ENCODE data around the gene PHKA2.
"Not testable (repeated sequence)": the region's sequence is repeated elsewhere in the genome, so short reads cannot be mapped to it uniquely, and the experiment has no call there.

PHKA2 gene

DNA sequence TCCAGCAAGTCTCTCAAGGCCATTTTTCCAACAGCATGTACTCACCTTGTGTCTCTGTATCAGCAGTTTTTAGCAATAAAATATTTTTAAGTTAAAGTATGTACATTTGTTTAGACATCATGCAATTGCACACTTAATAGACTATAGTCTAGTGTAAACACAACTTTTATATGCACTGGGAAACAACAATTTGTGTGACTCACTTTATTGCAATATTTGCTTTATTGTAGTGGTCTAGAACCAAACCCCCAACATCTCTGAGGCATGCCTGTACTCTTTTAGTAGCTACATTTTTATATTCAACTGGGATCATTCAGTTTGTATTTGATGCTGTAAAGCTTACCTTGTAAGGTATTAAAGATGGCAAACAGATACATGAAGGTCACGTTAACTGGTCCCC, 14.7 kb upstream of the PHKA2 start:
- H3K9ac ChIP-seq (ENCODE audit: low read depth, low read length), result no peak overlapping the region
- H3K9me3 ChIP-seq (replicated peaks; ENCODE audit: low read length), result no peaks in the 10 kb centered on the region
- peaks cover 30% of the 10 kb centered on the region for H3K4me1 ChIP-seq (ENCODE audit: control insufficient read depth, insufficient read depth, low read length)
- no peaks in the 10 kb centered on the region for H3K36me3 ChIP-seq (ENCODE audit: insufficient read depth, low read length)
- no peak overlapping the region for H3K4me3 ChIP-seq (ENCODE audit: low read length)
- H3K4me2 ChIP-seq (ENCODE audit: low read length), result no peak overlapping the region
- no peaks in the 10 kb centered on the region for H3K27me3 ChIP-seq (ENCODE audit: control insufficient read depth, insufficient read depth, low read length)

DNA sequence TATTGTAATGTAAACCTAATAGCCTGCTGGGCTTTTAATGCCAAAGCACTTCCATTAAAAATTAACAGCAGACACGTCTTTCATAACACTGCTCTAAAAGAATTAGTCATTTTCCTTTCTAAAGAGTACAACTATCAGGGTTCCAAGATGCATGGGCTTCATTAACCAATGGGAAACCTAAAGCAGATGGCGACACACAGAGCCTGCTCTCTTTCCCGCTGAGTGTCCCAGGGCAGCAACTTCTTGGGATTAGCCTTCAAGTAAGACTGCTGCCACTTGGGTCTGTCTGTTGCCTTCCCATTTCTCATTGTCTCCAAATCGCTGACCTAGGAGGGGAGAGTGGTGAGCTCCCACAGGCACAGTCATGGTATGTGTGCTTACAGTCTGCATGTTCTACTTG, 14.0 kb upstream of the PHKA2 start:
- Histone ChIP-seq H3K9me3 (replicated peaks; ENCODE audit: low read length) (no peaks in the 10 kb centered on the region), H3K9ac (ENCODE audit: low read depth, low read length) (no peak overlapping the region), H3K4me3 (ENCODE audit: low read length) (no peak overlapping the region), H3K36me3 (ENCODE audit: insufficient read depth, low read length) (no peaks in the 10 kb centered on the region), H3K27me3 (ENCODE audit: control insufficient read depth, insufficient read depth, low read length) (no peaks in the 10 kb centered on the region), H3K4me2 (ENCODE audit: low read length) (no peak overlapping the region), H3K4me1 (ENCODE audit: control insufficient read depth, insufficient read depth, low read length) (peaks cover 30% of the 10 kb centered on the region)

DNA sequence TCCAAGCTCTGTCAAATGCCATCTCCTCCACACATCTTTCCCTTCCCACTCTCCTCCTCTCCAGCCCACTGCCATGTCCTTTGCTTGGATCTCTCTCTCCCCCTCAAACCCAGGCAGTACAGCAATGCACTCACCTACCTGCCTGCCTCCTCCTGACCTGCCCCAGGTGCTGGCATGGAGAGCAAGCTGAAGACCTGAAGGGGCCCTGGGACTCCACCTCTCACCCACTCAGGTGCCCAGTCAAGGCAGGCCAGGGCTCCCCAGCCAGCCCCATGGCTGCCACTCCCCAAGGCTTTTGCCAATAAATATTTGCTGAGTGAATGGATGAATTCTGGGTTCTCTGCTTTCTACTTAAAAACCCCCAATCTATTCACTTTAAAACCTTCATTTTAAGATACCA, 12.6 kb upstream of the PHKA2 start:
- H3K4me1 ChIP-seq (ENCODE audit: control insufficient read depth, insufficient read depth, low read length), result peaks cover 30% of the 10 kb centered on the region
- no peak overlapping the region for H3K4me2 ChIP-seq (ENCODE audit: low read length)
- no peak overlapping the region for H3K9ac ChIP-seq (ENCODE audit: low read depth, low read length)
- H3K9me3 ChIP-seq (replicated peaks; ENCODE audit: low read length), result no peaks in the 10 kb centered on the region
- no peaks in the 10 kb centered on the region for H3K36me3 ChIP-seq (ENCODE audit: insufficient read depth, low read length)
- H3K27me3 ChIP-seq (ENCODE audit: control insufficient read depth, insufficient read depth, low read length), result no peaks in the 10 kb centered on the region
- no peak overlapping the region for H3K4me3 ChIP-seq (ENCODE audit: low read length)

DNA sequence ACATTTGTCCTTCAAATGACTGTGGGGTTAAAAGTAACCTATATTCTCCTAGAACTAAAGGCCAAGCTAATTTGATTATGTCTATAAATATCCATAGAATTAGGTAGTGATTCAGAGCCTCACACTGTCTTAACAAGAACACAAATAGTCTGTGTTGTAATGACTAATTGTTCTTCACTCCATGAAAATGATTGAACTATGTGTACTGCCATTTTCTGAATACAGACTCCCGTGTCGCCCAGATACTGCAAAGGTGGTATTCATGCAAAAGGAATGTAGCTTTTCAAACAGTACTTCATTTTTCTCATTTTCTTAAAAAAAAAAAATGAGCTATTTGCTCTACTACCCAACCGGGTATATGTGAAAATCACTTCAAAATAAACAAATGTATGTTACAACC, 11.3 kb upstream of the PHKA2 start:
- Histone ChIP-seq H3K27me3 (ENCODE audit: control insufficient read depth, insufficient read depth, low read length) (no peaks in the 10 kb centered on the region), H3K4me2 (ENCODE audit: low read length) (peak overlapping the region; percentile 77), H3K9me3 (replicated peaks; ENCODE audit: low read length) (no peaks in the 10 kb centered on the region), H3K36me3 (ENCODE audit: insufficient read depth, low read length) (no peaks in the 10 kb centered on the region), H3K4me3 (ENCODE audit: low read length) (peak overlapping the region; percentile 58), H3K9ac (ENCODE audit: low read depth, low read length) (peak overlapping the region; percentile 80), H3K4me1 (ENCODE audit: control insufficient read depth, insufficient read depth, low read length) (peaks cover 30% of the 10 kb centered on the region)

DNA sequence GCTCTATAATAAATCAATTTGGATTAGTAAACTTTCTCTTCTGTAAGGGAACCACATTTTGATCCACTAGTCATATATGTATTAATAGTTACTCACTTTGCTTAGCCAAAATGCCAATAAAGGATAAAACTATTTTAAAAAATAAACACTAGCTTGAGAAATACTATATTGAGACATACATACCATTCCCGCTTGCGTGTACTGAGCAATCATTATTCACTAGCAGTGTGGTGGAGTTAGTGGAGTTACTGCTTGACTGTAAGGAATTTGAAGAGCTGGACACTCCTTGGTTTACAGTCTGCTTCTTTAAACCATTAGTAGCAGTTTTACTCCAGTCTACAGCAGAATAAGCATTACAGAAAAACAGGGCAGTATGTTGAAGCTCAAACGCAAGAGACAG, 10.8 kb upstream of the PHKA2 start:
- H3K9me3 ChIP-seq (replicated peaks; ENCODE audit: low read length), result no peaks in the 10 kb centered on the region
- peak overlapping the region; percentile 77 for H3K4me2 ChIP-seq (ENCODE audit: low read length)
- peaks cover 30% of the 10 kb centered on the region for H3K4me1 ChIP-seq (ENCODE audit: control insufficient read depth, insufficient read depth, low read length)
- H3K27me3 ChIP-seq (ENCODE audit: control insufficient read depth, insufficient read depth, low read length), result no peaks in the 10 kb centered on the region
- no peaks in the 10 kb centered on the region for H3K36me3 ChIP-seq (ENCODE audit: insufficient read depth, low read length)
- peak overlapping the region; percentile 58 for H3K4me3 ChIP-seq (ENCODE audit: low read length)
- H3K9ac ChIP-seq (ENCODE audit: low read depth, low read length), result peak overlapping the region; percentile 80

DNA sequence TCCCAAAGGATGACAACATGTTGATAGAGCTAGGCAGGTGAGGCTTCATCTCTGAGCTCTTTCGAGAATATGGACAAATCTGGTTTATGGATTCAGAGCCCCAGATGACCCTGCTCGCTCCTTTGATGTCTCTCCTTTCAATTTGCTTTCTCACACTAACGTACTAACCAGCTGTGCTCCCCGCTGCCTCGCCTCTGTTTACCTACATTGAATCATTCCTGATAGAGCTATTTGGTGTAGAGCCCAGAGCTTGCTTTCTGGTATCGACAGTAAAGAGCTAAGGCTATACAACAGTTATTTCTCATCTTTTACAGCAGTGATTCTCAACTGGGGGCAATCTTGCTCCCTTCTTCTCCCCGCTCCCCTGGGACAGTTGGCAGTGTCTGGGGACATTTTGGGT, 8.9 kb upstream of the PHKA2 start:
- Histone ChIP-seq H3K9ac (ENCODE audit: low read depth, low read length) (no peak overlapping the region), H3K9me3 (replicated peaks; ENCODE audit: low read length) (no peaks in the 10 kb centered on the region), H3K4me3 (ENCODE audit: low read length) (no peak overlapping the region), H3K36me3 (ENCODE audit: insufficient read depth, low read length) (no peaks in the 10 kb centered on the region), H3K27me3 (ENCODE audit: control insufficient read depth, insufficient read depth, low read length) (no peaks in the 10 kb centered on the region), H3K4me2 (ENCODE audit: low read length) (no peak overlapping the region), H3K4me1 (ENCODE audit: control insufficient read depth, insufficient read depth, low read length) (peaks cover 24% of the 10 kb centered on the region)

DNA sequence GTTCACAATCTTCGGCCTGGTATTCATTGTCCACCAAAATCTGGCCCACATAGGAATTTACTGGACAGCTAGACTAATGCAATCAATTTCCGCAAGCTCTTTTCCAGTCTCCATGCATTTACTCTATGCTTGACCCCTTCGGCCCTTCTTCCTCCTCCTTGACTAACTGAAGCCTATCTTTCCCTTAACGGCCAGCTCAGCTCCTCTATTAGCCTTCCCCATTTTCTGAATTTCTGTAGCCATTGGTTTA, 1.2 kb upstream of the PHKA2 start:
- Histone ChIP-seq H3K9ac (ENCODE audit: low read depth, low read length) (peak overlapping the region; percentile 85), H3K27me3 (ENCODE audit: control insufficient read depth, insufficient read depth, low read length) (no peaks in the 10 kb centered on the region), H3K4me1 (ENCODE audit: control insufficient read depth, insufficient read depth, low read length) (peaks cover 10% of the 10 kb centered on the region), H3K9me3 (replicated peaks; ENCODE audit: low read length) (no peaks in the 10 kb centered on the region), H3K4me3 (ENCODE audit: low read length) (peak overlapping the region; percentile 78), H3K4me2 (ENCODE audit: low read length) (peak overlapping the region; percentile 82), H3K36me3 (ENCODE audit: insufficient read depth, low read length) (no peaks in the 10 kb centered on the region)

DNA sequence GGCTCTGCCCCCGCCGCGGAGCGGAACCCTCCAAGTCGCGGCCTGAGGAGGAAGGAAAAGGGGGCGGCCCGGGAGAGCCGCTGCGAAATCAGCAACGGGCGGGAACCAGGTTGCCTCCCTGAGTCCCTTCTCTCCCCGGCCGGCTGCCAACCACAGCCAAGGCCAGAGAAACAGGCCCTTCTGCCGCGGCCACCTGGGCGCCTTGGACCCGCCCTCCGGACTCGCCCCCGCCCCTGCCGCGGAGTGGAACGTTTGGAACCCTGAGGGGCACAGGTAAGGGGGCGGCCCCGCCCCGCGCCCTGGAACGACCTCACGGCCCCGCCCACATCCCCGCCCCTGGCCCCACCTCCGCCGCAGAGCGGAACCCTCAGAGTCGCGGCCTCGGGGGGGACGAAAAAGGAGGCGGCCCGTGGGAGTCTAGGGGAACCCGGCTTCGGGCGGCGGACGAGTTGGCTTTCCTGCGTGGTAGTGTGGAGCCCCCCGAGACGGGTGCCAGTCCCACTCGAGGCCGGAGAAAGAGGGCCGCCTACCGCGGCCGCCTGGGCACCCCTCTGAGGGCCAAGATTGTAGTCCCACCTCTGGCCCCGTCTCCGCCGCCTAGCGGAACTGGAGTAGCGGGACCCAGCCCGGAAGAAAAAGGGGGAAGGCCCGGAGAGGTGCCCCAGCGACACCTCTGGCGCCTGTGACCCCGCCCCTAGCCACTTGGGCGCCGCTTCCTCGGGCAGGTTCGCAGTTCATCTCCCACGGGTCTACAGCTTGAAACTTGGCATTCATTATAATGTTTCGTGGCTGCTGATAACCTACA, 669 bp upstream of the PHKA2 start:
- Histone ChIP-seq H3K4me3 (ENCODE audit: low read length) (peak overlapping the region; percentile 78), H3K4me2 (ENCODE audit: low read length) (peak overlapping the region; percentile 82), H3K27me3 (ENCODE audit: control insufficient read depth, insufficient read depth, low read length) (no peaks in the 10 kb centered on the region), H3K36me3 (ENCODE audit: insufficient read depth, low read length) (no peaks in the 10 kb centered on the region), H3K9me3 (replicated peaks; ENCODE audit: low read length) (no peaks in the 10 kb centered on the region), H3K4me1 (ENCODE audit: control insufficient read depth, insufficient read depth, low read length) (peaks cover 10% of the 10 kb centered on the region), H3K9ac (ENCODE audit: low read depth, low read length) (peak overlapping the region; percentile 85)

DNA sequence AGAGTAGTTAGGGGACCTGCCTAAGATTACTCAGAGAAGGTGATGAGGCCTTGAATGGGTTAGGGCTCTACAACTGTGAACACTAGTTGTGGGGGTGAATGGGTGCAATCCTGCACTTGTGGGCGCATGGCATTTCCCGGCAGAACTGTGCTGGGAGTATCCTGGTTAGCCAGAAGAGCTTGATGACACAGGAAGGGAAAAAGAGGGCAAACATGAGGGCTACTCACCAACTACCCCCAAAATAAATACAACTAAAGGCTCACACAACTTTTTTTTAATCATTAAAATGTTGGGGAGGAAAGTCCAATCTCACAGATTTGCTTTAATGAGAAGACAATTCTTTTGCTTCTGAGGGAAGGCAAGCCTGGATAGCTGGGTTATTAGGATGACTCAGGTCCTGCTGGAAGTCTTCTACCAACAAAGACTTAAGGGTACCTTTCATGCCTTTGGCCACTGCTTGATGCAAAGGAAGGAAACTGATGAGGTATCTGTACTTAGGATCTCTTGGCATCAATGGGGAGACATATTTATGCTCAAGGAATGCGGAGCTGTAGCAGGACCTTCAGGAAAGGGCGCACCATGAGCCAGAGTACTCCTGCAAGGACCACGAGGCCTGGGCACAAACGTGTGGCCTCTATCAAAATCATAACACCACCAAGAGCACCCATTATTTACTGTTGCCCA, 2.6 kb downstream of the PHKA2 start:
- Histone ChIP-seq H3K4me3 (ENCODE audit: low read length) (no peak overlapping the region), H3K4me1 (ENCODE audit: control insufficient read depth, insufficient read depth, low read length) (peaks cover 10% of the 10 kb centered on the region), H3K9me3 (replicated peaks; ENCODE audit: low read length) (no peaks in the 10 kb centered on the region), H3K36me3 (ENCODE audit: insufficient read depth, low read length) (no peaks in the 10 kb centered on the region), H3K4me2 (ENCODE audit: low read length) (no peak overlapping the region), H3K9ac (ENCODE audit: low read depth, low read length) (no peak overlapping the region), H3K27me3 (ENCODE audit: control insufficient read depth, insufficient read depth, low read length) (no peaks in the 10 kb centered on the region)

DNA sequence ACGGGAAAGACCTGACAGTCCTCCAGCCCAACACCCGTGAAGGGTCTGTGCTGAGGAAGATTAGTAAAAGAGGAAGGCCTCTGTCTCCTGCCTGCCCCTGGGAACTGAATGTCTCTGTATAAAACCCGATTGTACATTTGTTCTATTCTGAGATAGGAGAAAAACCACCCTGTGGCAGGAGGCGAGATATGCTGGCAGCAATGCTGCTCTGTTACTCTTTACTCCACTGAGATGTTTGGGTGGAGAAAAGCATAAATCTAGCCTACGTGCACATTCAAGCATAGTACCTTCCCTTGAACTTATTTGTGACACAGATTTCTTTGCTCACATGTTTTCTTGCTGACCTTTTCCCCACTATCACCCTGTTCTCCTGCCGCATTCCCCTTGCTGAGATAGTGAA, 3.7 kb downstream of the PHKA2 start:
- not testable (repeated sequence) for H3K9me3 ChIP-seq (replicated peaks; ENCODE audit: low read length); H3K4me3 ChIP-seq (ENCODE audit: low read length); H3K36me3 ChIP-seq (ENCODE audit: insufficient read depth, low read length); H3K4me2 ChIP-seq (ENCODE audit: low read length); H3K9ac ChIP-seq (ENCODE audit: low read depth, low read length); H3K27me3 ChIP-seq (ENCODE audit: control insufficient read depth, insufficient read depth, low read length); H3K4me1 ChIP-seq (ENCODE audit: control insufficient read depth, insufficient read depth, low read length)

DNA sequence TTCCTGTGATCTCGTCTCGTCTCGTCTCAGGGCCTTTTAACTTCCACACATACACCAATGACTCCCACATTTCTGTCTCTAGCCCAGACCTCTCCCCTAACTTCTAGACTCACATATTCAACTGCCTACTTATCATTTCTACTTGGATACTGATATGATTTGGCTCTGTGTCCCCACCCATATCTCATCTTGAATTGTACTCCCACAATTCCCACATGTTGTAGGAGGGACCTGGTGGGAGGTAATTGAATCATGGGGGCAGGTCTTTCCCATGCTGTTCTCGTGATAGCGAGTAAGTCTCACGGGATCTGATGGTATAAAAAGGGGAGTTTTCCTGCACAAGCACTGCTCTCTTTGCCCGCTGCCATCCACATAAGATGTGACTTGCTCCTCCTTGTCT, 8.9 kb downstream of the PHKA2 start:
- no peak overlapping the region for H3K4me2 ChIP-seq (ENCODE audit: low read length)

More for the DNA sequence above, 8.9 kb downstream of the PHKA2 start:
- Histone ChIP-seq H3K4me1 (ENCODE audit: control insufficient read depth, insufficient read depth, low read length) (no peaks in the 10 kb centered on the region), H3K27me3 (ENCODE audit: control insufficient read depth, insufficient read depth, low read length) (no peaks in the 10 kb centered on the region), H3K9ac (ENCODE audit: low read depth, low read length) (no peak overlapping the region), H3K36me3 (ENCODE audit: insufficient read depth, low read length) (no peaks in the 10 kb centered on the region), H3K9me3 (replicated peaks; ENCODE audit: low read length) (no peaks in the 10 kb centered on the region), H3K4me3 (ENCODE audit: low read length) (no peak overlapping the region)
